HG02642 (cell line): ENCODE data around the gene LTB4R2.

Experiments used
- ATAC-seq: cut with Tn5 transposase; IDR thresholded peaks from one replicate; pipeline ENCODE4 v1.9.1; 2021; ENCODE audit warnings: mild to moderate bottlenecking; ENCODE audit not compliant: unreplicated experiment, poor library complexity

The LTB4R2 gene

DNA sequence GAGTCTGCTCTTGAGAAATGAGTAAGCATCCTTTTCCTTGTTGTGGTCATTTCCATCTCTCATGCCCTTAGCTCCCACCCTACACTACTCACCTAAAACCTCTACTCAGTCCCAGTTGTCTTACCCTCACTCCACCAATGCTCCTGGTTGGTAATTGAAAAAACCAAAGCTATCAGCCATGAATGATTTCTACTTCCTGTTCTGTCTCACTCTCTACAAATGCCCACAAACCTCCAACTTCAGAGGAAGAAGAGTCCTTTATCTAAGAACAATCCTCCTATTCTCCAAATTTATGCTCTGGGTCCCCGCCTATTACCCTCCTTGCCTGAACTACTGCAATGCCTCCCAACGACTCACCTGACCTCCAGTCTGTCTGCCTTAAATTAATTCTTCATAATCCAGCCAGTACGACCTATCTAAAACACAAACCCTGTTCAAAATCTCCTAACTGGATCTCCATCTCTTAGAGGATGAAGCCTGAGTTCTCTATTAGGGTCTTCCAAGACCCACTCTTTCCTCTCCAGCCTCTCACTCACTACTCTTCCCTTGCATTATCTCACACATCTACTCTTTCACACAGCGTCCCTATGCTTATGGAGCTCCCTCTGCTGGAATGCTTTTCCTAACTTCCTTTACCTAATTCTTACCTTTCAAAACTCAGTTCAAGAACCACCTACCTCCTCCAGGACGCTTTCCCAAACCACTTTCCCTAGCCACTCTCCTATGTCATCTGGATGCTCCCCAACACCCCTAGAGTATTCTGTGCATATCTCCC is 12.6 kb upstream of the LTB4R2 start:
- peak; percentile 5 for ATAC-seq

DNA sequence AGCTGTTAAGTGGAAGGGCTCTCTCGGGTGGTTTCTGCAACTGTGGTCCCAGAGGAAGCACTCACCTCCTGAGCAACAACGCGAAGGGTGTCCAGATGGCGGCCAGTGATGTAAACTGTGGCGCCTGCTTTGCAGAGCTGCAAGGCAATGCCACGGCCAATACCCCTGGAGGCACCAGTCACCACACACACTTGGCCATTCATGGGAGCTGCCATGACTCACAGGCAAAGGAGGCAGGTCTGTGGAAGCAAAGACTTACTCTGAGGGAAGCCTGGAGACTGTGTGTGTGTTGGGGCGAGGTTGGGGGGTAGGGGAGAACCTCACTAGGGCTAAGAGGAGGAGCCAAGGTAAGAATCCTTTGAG is 11.1 kb upstream of the LTB4R2 start:
- ATAC-seq, result no peak

DNA sequence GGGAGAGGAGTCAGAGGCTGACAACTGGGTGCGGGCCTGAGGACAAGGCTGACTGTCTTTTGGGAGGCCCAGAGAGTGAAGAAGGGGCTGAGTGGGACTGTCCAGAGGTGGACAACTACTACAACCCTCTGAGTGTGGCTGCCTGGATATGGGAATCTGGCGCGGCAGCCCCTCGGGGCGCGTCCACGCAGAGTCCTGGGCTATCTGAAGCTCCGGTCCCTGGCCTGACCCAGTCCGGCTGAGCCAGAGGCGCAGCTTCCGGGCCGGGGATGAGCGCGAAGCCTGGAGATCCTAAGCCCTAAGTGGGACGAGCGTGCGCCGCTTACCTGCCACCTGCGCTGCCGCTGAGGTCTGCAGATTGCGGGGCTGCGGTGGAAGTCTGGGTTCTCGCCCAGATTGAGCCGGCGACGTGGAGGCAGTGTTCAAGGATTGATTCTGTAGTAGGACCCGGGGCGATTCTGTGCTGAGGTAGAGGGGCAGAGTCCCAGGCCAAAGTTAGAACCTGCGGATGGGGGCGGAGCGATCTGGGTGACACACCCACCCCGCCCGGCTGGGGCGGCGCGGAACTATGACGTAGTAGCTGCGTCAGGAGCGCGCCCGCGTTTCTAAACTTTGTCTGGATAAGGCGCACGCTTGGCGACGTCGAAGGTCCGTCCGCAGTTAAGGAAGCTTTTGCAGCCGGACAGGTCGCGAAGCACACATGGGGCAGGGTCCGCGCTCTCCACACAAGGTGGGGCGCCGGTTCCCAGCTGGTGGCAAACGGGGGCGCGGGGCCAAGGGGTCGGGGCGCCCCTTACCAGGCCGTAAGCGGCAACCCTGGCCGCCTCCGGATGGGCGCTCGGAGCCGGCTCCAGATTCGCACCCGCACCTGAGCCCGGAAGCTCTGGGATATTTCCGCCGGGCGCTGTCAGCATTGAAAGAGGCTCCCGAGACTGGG is 10.4 kb upstream of the LTB4R2 start, which contains the start of the genes DHRS1 and NOP9:
Gene DHRS1, minus strand, starts transcription at position 526 of the 937 bp plus-strand sequence. CDS start 674 bp downstream, outside the sequence.
Gene NOP9, plus strand, starts transcription at position 596 of the 937 bp plus-strand sequence. Its CDS starts 105 bp downstream, at position 701.
- peak; percentile 75 for ATAC-seq

DNA sequence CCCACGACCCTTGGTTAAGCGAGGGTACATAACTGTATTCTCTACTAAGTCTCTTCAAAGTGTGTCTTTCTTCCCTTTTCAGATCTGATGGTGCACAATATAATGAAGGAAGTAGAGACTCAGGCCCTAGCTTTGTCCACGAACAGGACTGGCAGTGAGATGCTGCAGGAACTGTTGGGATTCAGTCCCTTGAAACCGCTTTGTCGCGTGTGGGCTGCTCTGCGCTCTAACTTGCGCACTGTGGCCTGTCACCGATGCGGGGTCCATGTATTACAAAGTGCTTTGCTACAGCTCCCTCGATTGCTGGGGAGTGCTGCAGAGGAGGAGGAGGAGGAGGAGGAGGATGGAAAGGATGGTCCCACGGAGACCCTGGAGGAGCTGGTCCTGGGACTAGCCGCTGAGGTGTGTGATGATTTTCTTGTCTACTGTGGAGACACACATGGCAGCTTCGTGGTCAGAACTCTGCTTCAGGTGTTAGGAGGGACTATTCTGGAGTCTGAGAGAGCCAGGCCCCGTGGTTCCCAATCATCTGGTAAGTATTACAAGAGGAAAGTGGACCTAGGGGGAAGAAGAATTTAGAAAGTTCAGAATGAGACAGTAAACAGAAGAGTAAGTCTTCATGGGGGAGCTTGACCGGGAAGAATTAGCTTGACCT is 9.5 kb upstream of the LTB4R2 start:
- no peak for ATAC-seq

DNA sequence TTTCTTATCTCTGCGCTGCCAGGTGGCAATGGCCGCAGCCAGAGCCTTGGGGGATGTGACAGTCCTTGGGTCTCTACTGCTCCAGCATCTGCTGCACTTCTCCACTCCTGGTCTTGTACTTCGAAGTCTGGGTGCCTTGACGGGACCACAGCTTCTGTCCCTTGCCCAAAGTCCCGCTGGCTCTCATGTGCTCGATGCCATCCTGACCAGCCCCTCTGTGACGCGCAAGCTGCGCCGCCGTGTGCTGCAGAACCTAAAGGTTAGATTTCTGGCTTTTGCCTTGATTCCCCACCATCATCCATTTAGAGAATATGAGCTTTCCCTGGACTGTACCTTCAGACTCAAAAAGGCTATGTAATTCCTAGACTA is 5.9 kb upstream of the LTB4R2 start:
- ATAC-seq, result no peak

DNA sequence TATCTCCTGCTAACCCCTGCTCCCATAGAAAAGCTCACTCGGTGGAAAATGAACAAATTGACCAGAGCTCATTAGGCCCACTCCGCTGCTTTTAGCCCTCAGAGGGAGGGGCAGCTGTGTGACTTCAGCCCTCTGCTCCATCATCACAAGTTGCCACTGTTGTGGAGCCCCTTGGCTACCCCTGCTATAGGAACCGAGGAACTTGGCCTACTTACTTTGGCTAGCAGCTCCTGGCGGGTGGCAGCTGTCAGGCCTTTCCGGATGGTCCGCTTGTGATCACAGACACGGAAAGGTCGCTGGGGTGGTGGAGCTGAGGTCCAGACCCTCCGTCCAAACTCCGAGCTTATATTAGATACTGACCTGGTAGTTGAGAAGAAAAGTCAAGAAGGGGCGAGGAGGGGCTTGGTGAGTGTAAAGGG is 2.8 kb upstream of the LTB4R2 start:
- no peak for ATAC-seq

DNA sequence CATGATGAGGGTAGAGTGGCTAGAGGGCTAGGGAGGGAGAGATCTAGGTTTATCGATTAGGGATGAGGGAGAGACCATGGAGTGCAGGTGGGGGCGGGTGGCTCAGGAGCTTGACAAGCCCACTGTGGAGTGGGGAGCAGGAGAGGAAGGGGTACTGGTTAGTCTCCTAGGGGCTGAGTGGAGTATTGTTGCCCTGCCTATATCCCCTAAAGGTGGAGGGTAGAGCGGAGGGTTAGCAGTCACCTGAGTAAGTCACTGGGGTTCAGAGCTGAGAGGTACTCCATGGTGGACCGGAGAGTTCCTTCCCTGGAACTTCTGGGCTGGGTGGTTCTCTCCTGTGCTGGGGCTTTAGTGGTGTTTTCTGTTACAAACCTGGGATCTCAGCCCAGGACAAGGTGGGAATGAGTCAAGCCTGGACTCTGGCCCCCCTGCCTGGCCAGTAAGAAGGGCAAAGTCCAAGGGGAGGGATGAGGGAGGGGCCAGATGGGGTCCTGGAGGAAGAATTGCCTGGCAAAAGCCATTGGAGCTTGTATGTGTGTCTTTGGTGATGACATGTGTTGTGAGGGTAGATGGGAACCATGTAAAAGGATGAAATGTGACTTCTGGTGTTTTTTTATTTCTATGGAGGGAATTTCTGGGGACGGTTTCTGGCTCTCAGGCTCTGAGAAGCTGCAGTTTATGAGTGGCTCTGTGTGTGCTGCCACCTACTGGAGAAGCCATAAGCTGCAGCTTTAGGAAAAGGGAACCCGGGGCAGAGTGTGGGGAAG is 2.2 kb upstream of the LTB4R2 start, which contains the start of gene CIDEB:
Gene CIDEB, minus strand, starts transcription at position 403 of the 767 bp plus-strand sequence. Its CDS starts 119 bp downstream, at position 284.
- ATAC-seq, result peak; percentile 24

DNA sequence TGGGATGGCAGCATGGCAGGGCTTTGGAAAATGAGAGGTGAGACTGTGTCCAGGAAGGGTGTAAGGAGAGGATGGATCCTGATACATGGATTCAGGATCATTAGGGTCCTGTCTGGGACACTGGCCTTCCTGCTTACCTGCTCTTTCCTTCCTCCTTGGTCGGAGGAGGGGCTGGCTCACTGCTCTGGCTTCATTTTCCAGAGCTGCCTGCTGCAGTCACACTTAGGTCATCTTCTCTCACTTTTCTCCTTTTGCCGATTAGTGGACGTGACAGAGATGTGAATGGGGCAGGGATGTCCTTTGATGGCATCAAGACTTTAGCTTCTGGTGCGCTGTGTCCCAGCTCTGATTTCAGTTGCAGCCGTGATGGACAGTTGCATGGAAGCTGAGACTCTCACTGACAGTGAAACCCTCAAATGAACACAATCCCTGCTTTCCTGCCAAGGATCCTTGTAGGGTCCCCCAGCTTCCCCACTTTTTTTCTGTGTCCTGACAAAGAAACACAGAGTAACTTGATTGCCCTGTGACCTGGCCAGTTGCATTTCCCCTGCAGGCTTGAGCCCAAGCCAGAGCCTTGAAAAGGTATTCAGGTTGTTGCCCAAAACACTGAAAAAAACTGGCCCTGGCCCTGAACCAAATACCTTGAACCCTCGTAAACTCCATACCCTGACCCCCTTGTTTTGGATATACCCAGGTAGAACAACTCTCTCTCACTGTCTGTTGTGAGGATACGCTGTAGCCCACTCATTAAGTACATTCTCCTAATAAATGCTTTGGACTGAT is 1.4 kb upstream of the LTB4R2 start:
- no peak for ATAC-seq

DNA sequence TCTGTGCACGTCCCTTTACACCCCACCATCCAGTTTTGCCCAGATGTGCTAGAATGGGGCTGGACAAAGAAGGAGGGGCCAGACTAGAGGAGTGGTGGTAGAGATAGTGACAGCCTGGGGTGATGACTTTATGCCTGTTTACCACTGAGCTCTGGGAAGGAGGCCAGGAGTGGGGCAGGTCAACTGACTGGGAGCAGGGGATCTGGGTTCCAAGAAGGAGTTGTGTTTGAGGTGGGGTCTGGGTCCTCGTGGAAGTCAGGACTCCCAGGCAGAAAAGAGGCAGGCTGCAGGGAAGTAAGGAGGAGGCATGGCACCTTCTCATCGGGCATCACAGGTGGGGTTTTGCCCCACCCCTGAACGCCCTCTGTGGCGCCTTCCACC is 315 bp downstream of the LTB4R2 start:
- no peak for ATAC-seq

DNA sequence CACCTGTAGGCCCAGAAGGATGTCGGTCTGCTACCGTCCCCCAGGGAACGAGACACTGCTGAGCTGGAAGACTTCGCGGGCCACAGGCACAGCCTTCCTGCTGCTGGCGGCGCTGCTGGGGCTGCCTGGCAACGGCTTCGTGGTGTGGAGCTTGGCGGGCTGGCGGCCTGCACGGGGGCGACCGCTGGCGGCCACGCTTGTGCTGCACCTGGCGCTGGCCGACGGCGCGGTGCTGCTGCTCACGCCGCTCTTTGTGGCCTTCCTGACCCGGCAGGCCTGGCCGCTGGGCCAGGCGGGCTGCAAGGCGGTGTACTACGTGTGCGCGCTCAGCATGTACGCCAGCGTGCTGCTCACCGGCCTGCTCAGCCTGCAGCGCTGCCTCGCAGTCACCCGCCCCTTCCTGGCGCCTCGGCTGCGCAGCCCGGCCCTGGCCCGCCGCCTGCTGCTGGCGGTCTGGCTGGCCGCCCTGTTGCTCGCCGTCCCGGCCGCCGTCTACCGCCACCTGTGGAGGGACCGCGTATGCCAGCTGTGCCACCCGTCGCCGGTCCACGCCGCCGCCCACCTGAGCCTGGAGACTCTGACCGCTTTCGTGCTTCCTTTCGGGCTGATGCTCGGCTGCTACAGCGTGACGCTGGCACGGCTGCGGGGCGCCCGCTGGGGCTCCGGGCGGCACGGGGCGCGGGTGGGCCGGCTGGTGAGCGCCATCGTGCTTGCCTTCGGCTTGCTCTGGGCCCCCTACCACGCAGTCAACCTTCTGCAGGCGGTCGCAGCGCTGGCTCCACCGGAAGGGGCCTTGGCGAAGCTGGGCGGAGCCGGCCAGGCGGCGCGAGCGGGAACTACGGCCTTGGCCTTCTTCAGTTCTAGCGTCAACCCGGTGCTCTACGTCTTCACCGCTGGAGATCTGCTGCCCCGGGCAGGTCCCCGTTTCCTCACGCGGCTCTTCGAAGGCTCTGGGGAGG is 985 bp downstream of the LTB4R2 start, which contains the start of gene LTB4R:
Gene LTB4R, plus strand, starts transcription at position 857 of the 959 bp plus-strand sequence. CDS start 4,150 bp downstream, outside the sequence.
- ATAC-seq, result peak; percentile 73

DNA sequence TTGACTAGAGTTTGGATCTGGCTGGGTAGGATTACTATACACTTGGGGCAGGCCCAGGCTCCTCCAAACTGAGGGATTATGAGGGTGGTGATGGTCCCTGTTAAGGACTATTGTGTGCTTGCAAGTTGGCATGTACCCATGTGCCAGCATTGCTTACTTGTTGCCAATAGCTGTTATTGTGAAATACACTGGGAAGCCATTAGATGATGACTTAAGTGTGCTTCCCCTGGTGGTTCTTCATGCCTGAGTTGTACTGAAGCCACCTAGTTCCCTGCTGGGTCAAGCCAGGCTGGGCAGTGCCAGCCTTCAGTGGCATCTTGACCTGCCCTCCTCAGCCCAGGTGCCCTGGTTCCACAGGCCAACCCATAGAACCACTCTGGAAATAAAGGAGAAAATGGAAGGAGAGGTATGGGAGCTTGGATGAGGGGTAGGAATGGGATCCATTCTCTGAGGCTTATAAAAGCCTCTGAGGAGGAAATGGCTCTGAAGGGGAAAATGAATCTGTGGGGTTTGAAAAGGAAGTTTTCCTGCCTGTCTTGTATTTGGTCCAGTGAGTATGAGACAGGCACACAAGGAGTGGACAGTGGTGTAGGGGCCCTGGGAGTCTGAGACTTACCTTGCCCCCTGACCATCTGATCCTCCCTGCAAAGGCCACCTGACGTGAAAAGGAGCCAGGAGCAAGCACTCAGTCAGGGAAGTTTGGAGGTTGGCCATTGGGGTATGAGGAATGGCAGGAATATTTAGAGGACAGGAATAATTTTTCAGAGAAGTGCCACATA is 2.1 kb downstream of the LTB4R2 start:
- no peak for ATAC-seq

DNA sequence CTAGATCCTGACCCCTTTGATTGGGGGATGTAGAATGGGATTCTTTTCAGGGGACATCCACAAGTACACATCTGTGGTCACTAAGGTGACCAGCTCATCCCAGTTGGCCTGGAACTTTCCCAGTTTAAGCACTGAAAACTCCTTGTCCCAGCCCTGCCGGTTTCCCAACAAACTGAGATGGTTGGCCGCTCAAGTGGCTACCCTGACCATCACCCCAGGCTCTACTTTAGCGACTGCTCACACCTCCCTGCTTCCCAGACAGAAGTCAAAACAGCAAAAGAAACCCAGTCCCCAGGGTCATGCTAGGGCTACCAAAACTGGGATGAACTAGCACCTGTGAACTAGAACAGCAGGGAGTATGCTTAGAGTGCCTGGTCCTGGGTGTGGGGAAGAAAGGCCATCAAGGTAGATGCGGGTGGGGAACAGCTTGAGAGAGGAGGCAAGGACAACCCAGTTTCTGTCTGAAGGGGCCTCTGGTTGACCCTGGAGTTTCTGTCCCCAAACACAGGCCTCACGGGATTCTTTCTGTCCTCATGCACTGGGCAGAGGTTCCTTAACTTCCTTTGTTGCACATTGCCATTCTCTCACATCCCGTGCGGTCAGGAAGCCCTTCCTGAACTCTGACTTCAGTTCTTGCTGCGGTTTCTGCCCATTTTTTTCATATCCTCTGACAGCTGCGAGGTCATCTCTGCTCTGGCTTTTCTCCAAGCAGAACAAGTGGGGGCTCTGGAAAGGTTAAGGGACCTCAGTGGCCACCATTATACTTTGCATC is 3.0 kb downstream of the LTB4R2 start:
- no peak for ATAC-seq

DNA sequence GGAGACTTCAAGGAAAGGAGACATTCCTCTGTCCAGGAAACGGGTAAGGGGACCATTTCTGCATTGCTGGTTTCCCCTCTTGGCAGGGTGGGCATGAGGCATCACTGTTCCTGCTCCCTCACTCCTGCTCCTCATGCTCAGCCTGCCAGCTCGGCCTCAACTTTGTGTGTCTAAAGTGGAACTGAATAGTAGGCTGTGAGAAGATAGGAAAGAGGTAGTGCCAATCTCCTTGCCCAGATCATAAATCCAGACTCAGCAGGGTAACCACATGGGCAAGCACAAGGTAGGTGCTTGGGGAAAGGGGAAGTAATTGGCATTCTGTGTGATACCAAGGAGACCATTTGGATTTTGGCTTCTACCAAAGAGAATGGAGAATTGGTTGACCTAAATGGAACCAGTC is 4.0 kb downstream of the LTB4R2 start:
- ATAC-seq, result no peak

DNA sequence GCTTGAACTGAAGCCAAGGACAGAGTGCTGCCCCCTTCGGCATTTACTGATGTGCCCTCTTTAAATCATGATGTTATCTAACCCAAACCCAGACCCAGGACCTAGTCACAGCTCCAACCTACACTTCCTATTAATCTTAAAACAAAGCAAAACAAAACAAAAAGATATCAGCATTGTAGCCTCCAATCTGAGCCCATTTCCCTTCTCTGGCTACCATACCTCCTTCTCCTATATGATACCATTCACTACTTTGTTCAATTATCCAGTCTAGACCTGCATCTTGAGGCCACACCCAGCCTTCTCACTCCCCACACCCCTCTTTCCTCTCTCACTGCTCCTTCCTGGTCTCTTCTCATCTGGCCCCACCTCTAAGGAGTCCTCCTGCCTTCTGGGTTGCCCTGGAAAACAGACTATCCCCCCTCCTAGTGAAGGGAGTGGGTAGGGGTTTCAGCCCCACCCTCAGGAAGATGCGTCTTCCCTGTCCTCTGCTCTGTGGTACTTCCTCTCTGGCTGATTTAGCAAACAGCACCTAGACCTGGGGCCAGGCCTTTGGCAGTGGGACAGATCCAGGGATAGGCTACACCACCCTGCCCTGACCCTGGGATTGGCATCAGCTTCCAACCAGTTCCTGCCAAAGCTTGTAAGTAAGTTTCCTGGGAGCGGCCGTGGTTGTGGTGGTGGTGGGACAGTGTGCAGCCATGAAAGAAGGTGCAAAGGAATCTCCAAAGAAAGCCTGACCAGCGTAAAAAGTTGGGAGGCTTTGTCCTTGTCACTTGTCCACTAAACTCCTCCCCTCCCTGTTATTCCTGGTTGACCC is 4.6 kb downstream of the LTB4R2 start:
- no peak for ATAC-seq

DNA sequence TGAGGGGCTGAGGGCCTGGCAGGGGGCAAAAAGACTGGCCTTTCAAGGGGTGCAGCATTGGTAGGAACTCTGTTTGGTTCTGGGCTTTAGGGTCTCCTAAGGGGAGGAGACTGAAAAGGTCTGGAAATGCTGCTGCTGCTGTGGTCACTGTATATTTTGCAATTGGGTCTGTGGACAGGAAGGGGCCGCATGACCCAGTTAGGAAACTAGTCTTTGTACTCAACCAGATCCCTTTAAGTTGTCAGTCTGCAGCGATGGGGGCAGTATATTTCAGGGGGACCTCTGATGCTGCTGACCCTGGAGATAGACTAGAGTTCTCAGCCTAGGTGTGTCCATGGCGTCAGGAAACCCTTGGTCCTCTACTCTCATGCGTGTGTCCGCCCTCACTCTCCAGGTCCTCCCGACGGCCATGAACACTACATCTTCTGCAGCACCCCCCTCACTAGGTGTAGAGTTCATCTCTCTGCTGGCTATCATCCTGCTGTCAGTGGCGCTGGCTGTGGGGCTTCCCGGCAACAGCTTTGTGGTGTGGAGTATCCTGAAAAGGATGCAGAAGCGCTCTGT is 5.4 kb downstream of the LTB4R2 start:
- ATAC-seq, result no peak
